GM21526 (cell line): Measurements from ENCODE around the gene ITPR2.

Experiments used
- ATAC-seq: cut with Tn5 transposase; IDR thresholded peaks from one replicate; pipeline ENCODE4 v1.9.1; 2021; ENCODE audit warnings: moderate library complexity; ENCODE audit not compliant: unreplicated experiment, low FRiP score

The ITPR2 gene

GRCh38 chr12:26293612-26294011 is 539.4 kb downstream of the ITPR2 start:
- ATAC-seq, result no peak

GRCh38 chr12:26292596-26292995 is 540.4 kb downstream of the ITPR2 start:
- ATAC-seq, result no peak

- ATAC-seq, result no peak
These were observed 542.4 kb downstream of the ITPR2 start for GRCh38 chr12:26290565-26290964.

- no peak for ATAC-seq
These were observed 545.2 kb downstream of the ITPR2 start for GRCh38 chr12:26287671-26288381.
